Transverse colon (tissue), 4 donors: ENCODE results near the gene RSF1.

ENCODE experiments used
- CTCF ChIP-seq, 5 experiments: fragments of 200-600 bp in 3 of 5; fragments of 450-650 bp in 2 of 5; sonication (generic) in 3 of 5; IDR thresholded peaks; 1 replicate in 2 of 5; 2 replicates in 3 of 5; pipeline ENCODE4 v1.5.1; 2016 to 2017; ENCODE audit warnings: antibody characterized with exemption in 5 of 5, inconsistent platforms in 3 of 5, mild to moderate bottlenecking in 2 of 5, moderate library complexity in 1 of 5
- EP300 ChIP-seq: sonication (generic); formaldehyde crosslinking; IDR thresholded peaks from one replicate; pipeline ENCODE4 v1.6.1; 2017; ENCODE audit warnings: antibody characterized with exemption, low read depth
- POLR2AphosphoS5 ChIP-seq, 3 donors: sonication (generic); formaldehyde crosslinking; IDR thresholded peaks; one replicate each; pipeline ENCODE4 v1.6.1; 2016; ENCODE audit warnings: antibody characterized with exemption in 3 of 3

- TF ChIP-seq POLR2AphosphoS5 (IDR thresholded peaks at IDR 0.05) = no peak
- no peak for TF ChIP-seq CTCF (IDR thresholded peaks at IDR 0.05)
- no peak for TF ChIP-seq EP300
Observed at GRCh38 chr11:77770629-77771028, 49.9 kb downstream of the RSF1 start.
